ENCODE measurements around the gene PRKCH.

Gene PRKCH

GRCh38 chr14:61472011-61472672, 150.8 kb downstream of the PRKCH start:
- peak; percentile 94 for DNase-seq (ENCODE audit: low read depth in 2 of 2)

GRCh38 chr14:61472801-61473376, 151.5 kb downstream of the PRKCH start:
- no peak for DNase-seq (ENCODE audit: low read depth in 2 of 2)

- no peak for DNase-seq (ENCODE audit: low read depth in 2 of 2)
These were observed 152.6 kb downstream of the PRKCH start for GRCh38 chr14:61474015-61474414.

DNA sequence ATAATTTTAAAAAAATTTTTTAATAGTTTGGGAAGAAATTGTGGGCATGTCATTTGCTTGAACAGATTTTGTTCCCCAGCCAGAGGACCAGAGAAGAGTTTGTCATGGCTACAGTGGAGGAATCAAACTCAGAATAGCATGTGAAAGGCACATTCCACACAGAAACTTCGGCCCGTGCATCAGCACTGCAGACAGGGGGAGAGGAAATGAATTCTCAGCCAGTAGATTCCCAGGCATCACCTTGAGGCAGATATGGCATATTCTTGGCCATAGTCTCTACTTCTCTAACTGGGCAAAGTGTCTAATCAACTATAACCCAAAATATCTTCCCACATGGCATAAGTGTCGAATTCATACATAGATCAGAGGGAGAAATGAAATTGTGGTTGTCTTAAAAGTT, 153.3 kb downstream of the PRKCH start:
- no peak for DNase-seq (ENCODE audit: low read depth in 2 of 2)

GRCh38 chr14:61475316-61475715, 153.9 kb downstream of the PRKCH start:
- DNase-seq (ENCODE audit: low read depth in 2 of 2), result no peak

DNA sequence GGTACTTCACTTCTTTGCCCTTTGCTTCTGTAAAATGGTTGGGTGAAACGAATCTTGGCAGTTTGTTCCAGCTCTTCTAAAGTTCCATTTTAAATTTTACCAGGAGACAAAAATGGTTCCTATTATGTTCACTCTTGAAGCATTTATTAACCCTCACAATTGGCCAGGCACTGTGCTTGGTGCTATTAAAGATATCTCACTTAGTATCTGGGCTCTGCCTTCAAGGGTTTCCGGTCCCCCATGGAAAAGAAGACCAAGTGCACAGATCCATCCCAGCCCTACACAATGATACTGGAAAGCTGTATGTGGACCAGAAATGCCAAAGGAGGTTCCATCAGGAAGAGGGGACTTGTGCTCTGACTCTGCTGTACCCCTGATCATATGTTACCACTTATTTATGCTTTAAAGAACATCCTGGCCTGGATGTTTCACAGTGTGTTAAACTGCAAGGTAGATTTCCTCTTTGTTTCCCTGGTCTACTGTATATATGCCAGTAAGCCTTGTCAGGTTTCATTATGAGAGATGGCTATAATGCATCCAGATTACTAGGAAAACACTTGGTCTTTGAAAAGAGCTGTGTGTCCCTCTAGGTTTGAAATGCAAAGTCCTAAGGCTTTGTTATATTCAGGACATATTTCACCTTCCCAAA, 154.8 kb downstream of the PRKCH start:
- no peak for DNase-seq (ENCODE audit: low read depth in 2 of 2)

GRCh38 chr14:61476754-61477410, 155.5 kb downstream of the PRKCH start:
- peak; percentile 50 to 56 for DNase-seq (ENCODE audit: low read depth in 2 of 2)

- no peak for DNase-seq (ENCODE audit: low read depth in 2 of 2)
These were observed 156.5 kb downstream of the PRKCH start for GRCh38 chr14:61477712-61478462.

DNA sequence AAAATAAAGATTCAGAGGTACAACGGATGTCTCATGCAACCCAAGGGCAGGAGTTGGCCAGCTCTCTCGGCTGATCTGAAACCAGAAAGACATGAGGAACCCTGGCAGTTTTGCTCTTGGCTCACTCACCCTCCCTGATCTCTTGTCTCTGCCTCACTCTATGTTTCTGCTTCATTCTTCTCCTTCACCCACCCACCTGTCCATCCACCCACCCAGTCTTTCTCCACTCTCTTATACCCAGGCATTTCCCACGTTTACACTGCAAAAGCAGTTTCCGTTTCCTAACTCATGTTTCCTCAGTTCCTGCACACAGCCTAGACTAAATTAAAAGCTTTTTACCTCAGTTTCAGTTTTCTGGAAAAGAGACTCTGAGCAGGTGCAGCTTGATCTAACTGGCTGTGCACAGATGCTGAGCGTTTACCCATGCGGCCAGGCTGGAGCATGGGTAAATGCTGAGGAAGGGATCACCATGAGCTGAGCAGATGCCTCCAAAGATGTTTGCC, 157.6 kb downstream of the PRKCH start:
- DNase-seq (ENCODE audit: low read depth in 2 of 2), result no peak

- no peak for DNase-seq (ENCODE audit: low read depth in 2 of 2)
These were observed 158.5 kb downstream of the PRKCH start for GRCh38 chr14:61479746-61480502.

DNA sequence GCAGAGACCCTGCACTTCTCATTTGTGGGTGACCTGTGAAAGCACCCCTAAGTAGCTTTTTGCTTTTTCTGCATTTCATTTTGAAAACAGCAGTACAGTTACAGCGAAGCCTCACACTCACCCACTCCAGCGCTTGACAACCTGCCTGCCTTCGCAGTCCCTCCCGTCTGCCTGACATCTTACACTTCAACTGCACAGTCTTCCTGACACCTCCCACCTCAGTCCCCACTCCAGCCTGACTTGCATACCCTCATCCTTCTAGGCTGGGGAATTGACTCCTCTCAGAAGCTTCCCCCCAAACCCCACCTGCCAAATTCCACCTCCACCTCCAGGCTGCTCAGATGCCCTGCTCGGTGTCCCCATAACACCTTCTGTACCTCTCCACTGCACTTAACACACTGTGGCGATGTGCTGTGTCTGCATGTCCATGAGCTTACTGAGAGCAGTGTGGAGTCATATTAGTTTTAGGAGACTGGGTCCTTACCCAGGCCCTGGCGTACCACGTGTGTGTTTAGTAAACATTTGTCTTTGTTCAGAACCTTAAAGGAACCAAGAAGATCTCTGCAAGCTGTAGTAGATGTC, 159.4 kb downstream of the PRKCH start:
- no peak for DNase-seq (ENCODE audit: low read depth in 2 of 2)

DNA sequence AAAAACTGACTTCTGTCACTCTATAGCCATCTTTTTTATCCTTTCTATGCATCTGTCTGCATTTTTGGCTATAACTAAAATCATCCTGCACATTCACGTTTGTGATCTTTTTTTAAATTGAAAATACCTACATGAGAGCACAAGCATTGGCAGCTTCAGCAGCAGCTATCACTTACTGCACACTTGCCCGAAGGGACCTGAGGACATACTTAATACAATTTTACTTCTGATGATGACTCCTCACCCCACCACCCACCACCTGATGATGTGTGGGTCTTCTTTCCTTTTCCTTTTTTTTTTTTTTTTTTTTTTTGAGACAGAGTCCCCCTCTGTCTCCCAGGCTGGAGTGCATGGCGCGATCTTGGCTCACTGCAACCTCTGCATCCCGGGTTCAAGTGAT, 160.3 kb downstream of the PRKCH start:
- no peak for DNase-seq (ENCODE audit: low read depth in 2 of 2)

GRCh38 chr14:61482348-61483206, 161.2 kb downstream of the PRKCH start:
- DNase-seq (ENCODE audit: low read depth in 2 of 2), result no peak

DNA sequence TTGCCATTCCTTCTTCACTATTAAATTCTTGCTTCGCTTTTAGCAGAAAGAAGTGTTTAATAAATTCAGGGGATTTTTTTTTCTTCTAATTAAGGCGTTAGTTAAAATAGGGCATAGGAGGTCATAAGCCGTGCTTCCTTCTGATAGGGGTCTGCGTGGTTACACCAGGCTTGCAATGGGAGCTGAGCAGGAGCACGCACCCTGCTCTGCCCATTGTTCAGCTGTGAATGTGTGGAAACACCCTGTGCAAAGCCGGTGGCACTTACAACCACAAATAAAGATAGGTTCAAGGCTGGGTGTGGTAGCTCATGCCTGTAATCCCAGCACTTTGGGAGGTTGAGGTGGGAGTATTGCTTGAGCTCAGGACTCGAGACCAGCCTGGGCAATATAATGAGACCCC, 162.1 kb downstream of the PRKCH start:
- no peak for DNase-seq (ENCODE audit: low read depth in 2 of 2)

DNA sequence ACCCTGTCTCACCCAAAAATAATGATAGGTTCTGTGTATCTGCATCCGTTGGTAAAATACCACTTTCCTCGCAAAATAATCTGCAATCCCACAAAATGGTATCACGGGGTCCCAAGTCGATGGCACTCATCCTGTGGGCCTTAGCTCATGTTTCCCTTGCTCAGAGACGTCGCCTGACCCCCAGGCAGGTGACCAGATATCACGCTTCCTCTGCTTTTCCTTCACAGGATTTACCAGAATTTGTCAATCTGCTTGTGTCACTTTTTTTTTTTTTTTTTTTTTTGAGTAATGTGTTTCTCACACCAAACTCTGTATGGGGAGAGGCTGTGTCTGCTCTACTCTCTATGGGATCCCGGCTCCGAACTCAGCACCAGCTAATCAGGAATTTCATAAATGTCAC, 162.7 kb downstream of the PRKCH start:
- DNase-seq (ENCODE audit: low read depth in 2 of 2), result no peak

DNA sequence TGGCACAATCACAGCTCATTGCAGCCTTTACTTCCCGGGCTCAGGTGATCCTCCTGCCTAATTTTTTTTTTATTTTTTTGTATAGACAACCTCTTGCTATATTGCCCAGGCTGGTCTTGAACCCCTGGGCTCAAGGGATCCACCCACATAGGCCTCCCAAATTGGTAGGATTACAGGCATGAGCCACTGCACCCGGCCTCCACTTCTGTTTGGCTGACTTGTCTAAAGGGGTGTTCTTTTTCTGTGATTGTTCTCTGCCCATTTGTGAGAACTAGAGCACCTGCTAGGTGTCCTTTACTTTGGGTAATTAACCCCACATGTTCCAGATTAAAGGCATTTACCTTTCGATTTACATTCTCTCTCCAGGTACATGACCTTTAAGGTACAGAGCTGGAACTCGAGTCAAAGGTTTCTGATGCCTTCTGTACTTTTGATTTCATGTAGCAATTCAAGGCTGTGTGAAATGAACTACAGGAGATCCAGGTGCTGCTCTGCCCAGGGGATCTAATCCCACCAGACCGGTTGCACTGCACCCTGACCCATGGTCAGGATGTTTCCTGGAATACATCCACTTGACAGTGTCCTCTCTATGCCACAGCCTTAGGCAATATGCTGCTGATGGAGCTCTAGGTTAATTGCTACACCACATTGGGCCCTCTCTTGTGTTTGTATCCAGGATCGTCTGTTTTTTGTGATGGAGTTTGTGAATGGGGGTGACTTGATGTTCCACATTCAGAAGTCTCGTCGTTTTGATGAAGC, 163.6 kb downstream of the PRKCH start:
- no peak for DNase-seq (ENCODE audit: low read depth in 2 of 2)

DNA sequence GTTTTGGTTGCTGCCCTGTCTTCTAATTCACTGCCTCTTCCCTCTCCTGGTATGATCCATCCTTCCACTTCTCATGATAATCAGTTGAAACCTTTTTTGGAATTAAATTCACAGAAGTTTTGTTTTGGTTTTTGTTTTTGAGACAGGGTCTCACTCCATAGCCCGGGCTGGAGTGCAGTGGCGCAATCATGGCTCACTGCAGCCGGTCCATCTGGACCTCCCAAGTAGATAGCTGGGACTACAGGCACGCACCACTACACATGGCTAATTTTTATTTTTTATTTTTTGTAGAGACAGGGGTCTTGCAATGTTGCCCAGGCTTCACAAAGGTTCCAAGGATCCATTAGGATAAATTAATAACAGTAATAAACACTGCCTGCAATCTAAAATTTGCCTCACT, 164.3 kb downstream of the PRKCH start:
- DNase-seq (ENCODE audit: low read depth in 2 of 2), result no peak

GRCh38 chr14:61486930-61487495, 165.6 kb downstream of the PRKCH start:
- DNase-seq (ENCODE audit: low read depth in 2 of 2), result no peak

Measured in fibroblast of skin of left biceps (primary cell).